AG04450 (cell line): Measurements from ENCODE around the gene MTCL3.

Experiments used
- CTCF ChIA-PET: fragments of 300-600, 350-600 bp; formaldehyde crosslinking; extraction: SDS; loops from one replicate; lab custom pipeline; 2022; ENCODE audit warnings: antibody characterized with exemption, inconsistent platforms; lab: Charles Lee
- POLR2A ChIA-PET: fragments of 350-600 bp; formaldehyde crosslinking; extraction: SDS; loops from one replicate; lab custom pipeline; 2021; ENCODE audit warnings: antibody characterized with exemption, inconsistent platforms; lab: Yijun Ruan, JAX
- DNase-seq: peaks from one replicate; pipeline ENCODE4 v3.0.0-alpha.2; 2011; ENCODE audit warnings: low read depth, low spot score
- H3K27ac ChIP-seq: one replicate; pipeline ENCODE4 v1.5.1; 2012; ENCODE audit warnings: low read depth, low read length, control low read depth
- H3K27me3 ChIP-seq: one replicate; pipeline ENCODE4 v1.6.0; 2012; ENCODE audit warnings: low read length; ENCODE audit not compliant: control insufficient read depth, insufficient read depth
- H3K4me3 ChIP-seq: 2 replicates; pipeline ENCODE4 v1.5.1; 2011; ENCODE audit warnings: mild to moderate bottlenecking, low read depth, low read length, control low read depth
- H3K9me3 ChIP-seq: 2 replicates; pipeline ENCODE4 v1.5.1; 2012; ENCODE audit warnings: low read length; ENCODE audit not compliant: control insufficient read depth, insufficient read depth
- CTCF ChIP-seq: IDR thresholded peaks from 2 replicates; pipeline ENCODE4 v1.5.1; 2011; ENCODE audit warnings: low read depth, low read length, control low read depth, inconsistent platforms

The MTCL3 gene

GRCh38 chr6:127484212-127484863 lies 34.8 kb downstream of the MTCL3 start:
- no peak for DNase-seq
- CTCF ChIA-PET: interaction anchor here (1.0 to 5.4 kb wide), 5 partner anchors 10 to 180 kb away, joined by 3 to 56 read pairs (median 5); no protein-coding TSS in a partner anchor
- no peak overlapping the region for H3K27ac ChIP-seq
- H3K27me3 ChIP-seq: no peaks in the 10 kb centered on the region
- no peak overlapping the region; the same call in 1 of the 2 replicates for H3K4me3 ChIP-seq
- POLR2A ChIA-PET: no interaction called here
- TF ChIP-seq CTCF: no peak
- H3K9me3 ChIP-seq: no peaks in the 10 kb centered on the region

DNA sequence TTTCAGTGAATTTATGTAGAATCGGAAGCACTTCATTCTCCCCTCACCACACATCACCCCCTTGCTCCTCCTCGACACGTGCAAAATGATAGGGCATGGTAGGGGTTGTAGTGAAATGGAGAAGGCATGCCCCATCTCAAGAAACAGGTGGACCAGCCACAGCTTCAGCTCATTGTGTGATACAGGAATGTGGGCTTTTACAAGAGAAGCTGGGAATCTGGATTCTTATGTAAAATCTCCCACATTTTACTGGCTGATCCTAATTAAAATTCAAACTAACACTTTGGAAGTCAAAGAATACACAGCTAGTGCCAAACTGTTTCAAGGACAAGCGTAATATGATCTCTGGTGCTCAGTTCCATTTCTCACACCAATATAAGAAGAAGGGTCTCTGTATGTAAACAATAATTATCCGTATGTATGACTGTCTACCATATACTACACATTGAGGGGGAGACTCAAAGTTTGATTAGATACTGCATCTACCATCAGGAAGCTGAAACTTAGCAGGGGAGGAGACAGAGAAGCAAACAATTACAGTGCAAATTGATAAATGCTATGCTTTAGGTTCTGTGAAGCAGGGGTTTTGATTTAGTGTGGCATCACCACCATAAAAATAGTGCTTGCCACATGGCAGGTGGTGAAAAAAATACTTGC lies 35.6 kb downstream of the MTCL3 start:
- H3K27me3 ChIP-seq: no peaks in the 10 kb centered on the region
- H3K9me3 ChIP-seq: no peaks in the 10 kb centered on the region
- H3K27ac ChIP-seq: no peak overlapping the region
- DNase-seq: no peak
- ChIA-PET POLR2A (no interaction called here), CTCF (interaction anchor here (1.0 to 5.4 kb wide), 3 partner anchors 11 to 179 kb away, joined by 3 to 56 read pairs (median 5); no protein-coding TSS in a partner anchor)
- H3K4me3 ChIP-seq: no peak overlapping the region; the same call in 1 of the 2 replicates
- no peak for TF ChIP-seq CTCF

DNA sequence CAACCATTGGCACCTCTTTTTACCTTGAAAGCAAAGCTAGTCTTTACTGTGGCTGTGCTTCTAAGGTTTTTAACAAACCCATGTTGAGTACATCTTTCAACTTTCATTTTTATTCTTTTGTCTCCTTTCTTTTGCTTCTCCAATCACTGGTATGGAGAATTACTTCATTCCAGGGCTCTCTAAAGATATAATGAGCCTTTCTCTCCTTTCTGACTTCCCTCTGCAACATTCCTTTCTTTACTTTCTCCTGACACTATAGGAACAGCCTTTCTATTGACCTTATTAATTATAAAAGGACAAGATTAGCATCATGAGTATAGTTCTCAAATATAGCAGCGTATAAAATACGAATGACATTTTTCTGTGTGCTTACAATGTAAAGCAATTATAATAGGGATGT lies 36.8 kb downstream of the MTCL3 start:
- no peak for TF ChIP-seq CTCF
- H3K4me3 ChIP-seq: no peak overlapping the region
- no peaks in the 10 kb centered on the region for H3K27me3 ChIP-seq
- no peaks in the 10 kb centered on the region for H3K9me3 ChIP-seq
- no peak overlapping the region for H3K27ac ChIP-seq
- CTCF ChIA-PET: interaction anchor here (1.1 to 5.4 kb wide), 2 partner anchors 18 to 33 kb away, joined by 3 to 56 read pairs; no protein-coding TSS in a partner anchor
- DNase-seq: no peak
- POLR2A ChIA-PET: no interaction called here

- DNase-seq: no peak
- ChIA-PET POLR2A (no interaction called here), CTCF (interaction anchor here (1.1 to 1.4 kb wide), 2 partner anchors 17 to 35 kb away, joined by 3 to 7 read pairs; no protein-coding TSS in a partner anchor)
- Histone ChIP-seq H3K27me3 (no peaks in the 10 kb centered on the region), H3K27ac (no peak overlapping the region), H3K9me3 (no peaks in the 10 kb centered on the region), H3K4me3 (no peak overlapping the region)
- no peak for TF ChIP-seq CTCF
Measured at GRCh38 chr6:127481628-127482027, 37.5 kb downstream of the MTCL3 start.

GRCh38 chr6:127481111-127481510 lies 38.0 kb downstream of the MTCL3 start:
- CTCF ChIA-PET: interaction anchor here (1.1 to 1.4 kb wide), 2 partner anchors 17 to 35 kb away, joined by 3 to 7 read pairs; no protein-coding TSS in a partner anchor

More at GRCh38 chr6:127481111-127481510, 38.0 kb downstream of the MTCL3 start:
- POLR2A ChIA-PET: no interaction called here
- TF ChIP-seq CTCF: no peak
- H3K27ac ChIP-seq: no peak overlapping the region
- no peak for DNase-seq
- no peaks in the 10 kb centered on the region; the same call in 1 of the 2 replicates for H3K9me3 ChIP-seq
- no peaks in the 10 kb centered on the region for H3K27me3 ChIP-seq
- no peak overlapping the region for H3K4me3 ChIP-seq
